GM23248 (cell line): ENCODE data around the gene POP4.

ENCODE experiments used
- EZH2 ChIP-seq: fragments of 200-600 bp; sonication (generic); IDR thresholded peaks from 2 replicates; pipeline ENCODE4 v1.6.1; 2018; ENCODE audit warnings: antibody characterized with exemption, mild to moderate bottlenecking; ENCODE audit not compliant: insufficient read depth, poor library complexity, severe bottlenecking
- EZH2phosphoT487 ChIP-seq: fragments of 200-600 bp; sonication (generic); IDR thresholded peaks from 2 replicates; pipeline ENCODE4 v1.6.1; 2018; ENCODE audit warnings: antibody characterized with exemption, moderate library complexity, mild to moderate bottlenecking, low read depth; ENCODE audit not compliant: insufficient read depth

DNA sequence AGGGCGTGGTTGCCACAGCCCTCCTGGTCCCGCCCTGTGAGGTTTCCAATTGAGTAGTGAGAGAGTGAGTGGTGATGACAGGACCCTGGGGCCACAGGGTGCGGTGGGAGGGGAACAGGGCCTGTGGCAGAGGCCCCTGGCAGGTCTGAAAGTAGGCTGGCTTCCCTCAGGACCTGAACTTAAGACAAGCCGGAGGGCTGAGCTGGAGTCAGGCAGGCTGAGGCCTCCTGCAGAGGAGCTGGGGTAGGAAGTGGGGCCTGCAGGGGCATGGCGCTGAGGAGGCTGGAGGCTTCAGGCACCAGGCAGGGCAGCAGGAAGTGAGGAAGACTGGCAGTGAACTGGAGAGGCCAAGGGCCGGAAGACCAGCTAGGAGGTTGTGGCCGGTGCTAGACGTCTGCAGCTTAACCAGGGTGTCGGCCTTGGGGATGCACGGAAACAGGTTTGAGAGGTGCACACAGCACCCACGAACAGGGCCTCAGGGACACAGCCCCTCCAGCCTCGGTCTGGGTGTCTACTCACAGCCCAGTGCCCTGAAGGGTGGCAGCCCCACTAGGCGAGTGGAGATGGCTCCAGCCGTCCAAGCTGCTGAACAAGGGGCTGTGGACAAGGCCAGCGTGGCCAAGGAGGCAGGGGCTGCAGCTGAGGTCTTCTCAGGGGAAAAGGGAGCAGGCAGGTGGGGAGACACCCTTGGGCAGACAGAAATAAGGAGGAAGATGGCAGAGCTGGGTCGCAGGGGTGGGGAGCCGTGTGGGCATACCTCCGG, 17.8 kb downstream of the POP4 start:
- TF ChIP-seq EZH2 (no peak), EZH2phosphoT487 (no peak)
